ENCODE data around the gene NTHL1. TPM values are rescaled to one million over a fixed set of nuclear protein-coding genes. Genes with fewer than 3 reads are reported as not detected.

NTHL1 gene
- polyA plus RNA-seq, 3 donors: 9.2 to 22.4 (median 9.6) TPM

DNA sequence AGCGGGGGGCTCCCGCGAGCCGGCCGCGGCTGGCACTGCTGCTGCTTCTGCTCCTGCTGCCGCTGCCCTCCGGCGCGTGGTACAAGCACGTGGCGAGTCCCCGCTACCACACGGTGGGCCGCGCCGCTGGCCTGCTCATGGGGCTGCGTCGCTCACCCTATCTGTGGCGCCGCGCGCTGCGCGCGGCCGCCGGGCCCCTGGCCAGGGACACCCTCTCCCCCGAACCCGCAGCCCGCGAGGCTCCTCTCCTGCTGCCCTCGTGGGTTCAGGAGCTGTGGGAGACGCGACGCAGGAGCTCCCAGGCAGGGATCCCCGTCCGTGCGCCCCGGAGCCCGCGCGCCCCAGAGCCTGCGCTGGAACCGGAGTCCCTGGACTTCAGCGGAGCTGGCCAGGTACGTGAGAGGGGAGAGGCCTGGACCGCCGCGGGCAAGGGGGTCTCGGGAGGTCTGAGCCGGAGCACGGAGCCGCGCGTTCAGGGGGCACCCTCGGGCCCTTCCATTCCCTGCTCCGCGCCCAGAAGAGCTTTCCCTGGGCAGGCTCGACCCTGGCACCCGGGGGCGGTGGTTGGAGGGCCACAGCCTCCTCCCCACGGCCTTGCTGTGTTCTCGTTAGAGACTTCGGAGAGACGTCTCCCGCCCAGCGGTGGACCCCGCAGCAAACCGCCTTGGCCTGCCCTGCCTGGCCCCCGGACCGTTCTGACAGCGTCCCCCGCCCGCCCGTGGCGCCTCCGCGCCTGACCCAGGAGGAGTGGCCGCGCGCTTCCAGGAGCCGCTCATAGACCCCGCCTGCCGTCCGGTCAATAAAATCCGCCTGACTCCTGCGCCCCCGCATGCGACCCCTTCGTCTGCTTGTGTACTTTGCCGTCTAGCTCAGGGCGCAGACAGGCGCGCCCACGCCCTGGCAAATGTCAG is 27.5 kb downstream of the NTHL1 start:
- peaks cover 34 to 66% (median 64%) of the 10 kb centered on the region in 3 donors for H3K27me3 Mint-ChIP-seq (ENCODE audit: low read depth in 3 of 3)
- Histone ChIP-seq H3K79me2 (ENCODE audit: insufficient read depth, low read length) (no peaks in the 10 kb centered on the region), H4K20me1 (ENCODE audit: insufficient read depth, low read length) (no peaks in the 10 kb centered on the region), H3K9me3 (replicated peaks in 1 of 2; ENCODE audit: control insufficient read depth in 1 of 2, insufficient read depth in 1 of 2, low read length in 2 of 2) (no peaks in the 10 kb centered on the region), H2AFZ (ENCODE audit: insufficient read depth, low read depth, low read length, poor library complexity, severe bottlenecking) (no peak overlapping the region), H3K9ac (ENCODE audit: insufficient read depth, low read length, poor library complexity, severe bottlenecking) (no peak overlapping the region), H3K36me3 (replicated peaks in 1 of 2; ENCODE audit: control insufficient read depth in 1 of 2, insufficient read depth in 2 of 2, low read length in 2 of 2) (no peaks in the 10 kb centered on the region), H3K27ac (ENCODE audit: low read depth in 1 of 2, low read length in 2 of 2) (no peak overlapping the region), H3K4me3 (replicated peaks in 1 of 3; ENCODE audit: low read depth in 2 of 3, low read length in 3 of 3) (no peak overlapping the region), H3K4me2 (replicated peaks; ENCODE audit: extremely low read depth, low read length, poor library complexity, severe bottlenecking) (no peak overlapping the region), H3K4me1 (ENCODE audit: control insufficient read depth in 1 of 2, insufficient read depth in 2 of 2, low read length in 2 of 2) (peaks cover 18 to 38% of the 10 kb centered on the region in 2 donors), H3K27me3 (ENCODE audit: control insufficient read depth in 2 of 2, insufficient read depth in 2 of 2, low read length in 2 of 2) (peaks cover 12 to 38% of the 10 kb centered on the region in 2 donors)
- peaks cover 3 to 21% (median 7%) of the 10 kb centered on the region in 7 donors for H3K9me3 Mint-ChIP-seq
- no peak overlapping the region for H3K27ac Mint-ChIP-seq
- TF ChIP-seq, protein P1, sequence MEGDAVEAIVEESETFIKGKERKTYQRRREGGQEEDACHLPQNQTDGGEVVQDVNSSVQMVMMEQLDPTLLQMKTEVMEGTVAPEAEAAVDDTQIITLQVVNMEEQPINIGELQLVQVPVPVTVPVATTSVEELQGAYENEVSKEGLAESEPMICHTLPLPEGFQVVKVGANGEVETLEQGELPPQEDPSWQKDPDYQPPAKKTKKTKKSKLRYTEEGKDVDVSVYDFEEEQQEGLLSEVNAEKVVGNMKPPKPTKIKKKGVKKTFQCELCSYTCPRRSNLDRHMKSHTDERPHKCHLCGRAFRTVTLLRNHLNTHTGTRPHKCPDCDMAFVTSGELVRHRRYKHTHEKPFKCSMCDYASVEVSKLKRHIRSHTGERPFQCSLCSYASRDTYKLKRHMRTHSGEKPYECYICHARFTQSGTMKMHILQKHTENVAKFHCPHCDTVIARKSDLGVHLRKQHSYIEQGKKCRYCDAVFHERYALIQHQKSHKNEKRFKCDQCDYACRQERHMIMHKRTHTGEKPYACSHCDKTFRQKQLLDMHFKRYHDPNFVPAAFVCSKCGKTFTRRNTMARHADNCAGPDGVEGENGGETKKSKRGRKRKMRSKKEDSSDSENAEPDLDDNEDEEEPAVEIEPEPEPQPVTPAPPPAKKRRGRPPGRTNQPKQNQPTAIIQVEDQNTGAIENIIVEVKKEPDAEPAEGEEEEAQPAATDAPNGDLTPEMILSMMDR (IDR thresholded peaks at IDR 0.05): no peak
- peaks cover 31% of the 10 kb centered on the region for H3K4me1 Mint-ChIP-seq
- intact Hi-C loops (cut with micrococcal nuclease): loop anchor here in 1 of 2 donors (5.0 kb wide), 1 partner anchor 132 kb away; no protein-coding TSS in a partner anchor
- H3K4me3 Mint-ChIP-seq: peak overlapping the region in 1 of 2 donors; percentile 88
- peaks cover 2 to 3% of the 10 kb centered on the region in 2 donors for H3K36me3 Mint-ChIP-seq
- DNase-seq: no peak
- 2% methylated on average over 95 of the region's 96 CpGs for WGBS (ENCODE audit: insufficient coverage)

DNA sequence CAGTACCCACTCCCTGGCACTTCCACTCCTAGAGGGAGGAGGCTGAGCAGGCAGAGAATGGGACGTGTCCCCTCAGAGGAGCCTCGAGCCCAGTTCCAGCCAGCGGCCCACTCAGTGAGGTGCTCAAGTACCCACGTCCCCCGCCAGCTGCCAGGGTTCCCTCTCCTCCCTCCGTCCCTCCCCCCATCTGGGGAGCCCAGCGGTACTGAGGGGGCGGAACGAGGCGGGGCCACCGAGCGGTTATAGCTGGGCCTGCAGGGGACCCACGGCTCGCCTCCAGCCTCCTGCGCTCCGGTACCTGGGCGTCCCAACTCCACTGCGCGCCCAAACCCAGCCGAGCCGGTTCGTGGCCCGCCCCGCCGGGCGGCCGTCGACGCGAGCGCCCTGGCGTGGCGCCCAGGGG is 28.1 kb downstream of the NTHL1 start, which contains the start of gene NPW:
Gene NPW, plus strand, starts transcription at position 268 of the 403 bp plus-strand sequence.
- no peak within 1 kb of the TSS for H3K27ac Mint-ChIP-seq
- peak within 1 kb of the TSS in 1 of 2 donors; percentile 88 for H3K4me3 Mint-ChIP-seq
- Histone ChIP-seq H2AFZ (ENCODE audit: insufficient read depth, low read depth, low read length, poor library complexity, severe bottlenecking) (no peak within 1 kb of the TSS), H3K9ac (ENCODE audit: insufficient read depth, low read length, poor library complexity, severe bottlenecking) (no peak within 1 kb of the TSS), H3K79me2 (ENCODE audit: insufficient read depth, low read length) (no peaks in the 10 kb centered on the region), H3K9me3 (replicated peaks in 1 of 2; ENCODE audit: control insufficient read depth in 1 of 2, insufficient read depth in 1 of 2, low read length in 2 of 2) (no peaks in the 10 kb centered on the region), H3K27ac (ENCODE audit: low read depth in 1 of 2, low read length in 2 of 2) (no peak within 1 kb of the TSS), H3K4me2 (replicated peaks; ENCODE audit: extremely low read depth, low read length, poor library complexity, severe bottlenecking) (no peak within 1 kb of the TSS), H3K36me3 (replicated peaks in 1 of 2; ENCODE audit: control insufficient read depth in 1 of 2, insufficient read depth in 2 of 2, low read length in 2 of 2) (no peaks in the 10 kb centered on the region), H3K4me3 (replicated peaks in 1 of 3; ENCODE audit: low read depth in 2 of 3, low read length in 3 of 3) (no peak within 1 kb of the TSS), H3K4me1 (ENCODE audit: control insufficient read depth in 1 of 2, insufficient read depth in 2 of 2, low read length in 2 of 2) (peaks cover 18 to 42% of the 10 kb centered on the region in 2 donors), H4K20me1 (ENCODE audit: insufficient read depth, low read length) (no peaks in the 10 kb centered on the region), H3K27me3 (ENCODE audit: control insufficient read depth in 2 of 2, insufficient read depth in 2 of 2, low read length in 2 of 2) (peaks cover 12 to 34% of the 10 kb centered on the region in 2 donors)
- peaks cover 31 to 62% (median 58%) of the 10 kb centered on the region in 3 donors for H3K27me3 Mint-ChIP-seq (ENCODE audit: low read depth in 3 of 3)
- no peak for DNase-seq
- intact Hi-C loops (cut with micrococcal nuclease): no loop called here
- H3K9me3 Mint-ChIP-seq: peaks cover 3 to 21% (median 7%) of the 10 kb centered on the region in 7 donors
- WGBS (ENCODE audit: insufficient coverage): 2% methylated on average over 32 of the region's 33 CpGs
- H3K36me3 Mint-ChIP-seq: peaks cover 2 to 3% of the 10 kb centered on the region in 2 donors
- TF ChIP-seq, protein P1 (IDR thresholded peaks at IDR 0.05): no peak
- peaks cover 33% of the 10 kb centered on the region for H3K4me1 Mint-ChIP-seq
